Stimulated activated CD8-positive, alpha-beta memory T cell treated with anti-CD3 and anti-CD28 coated beads, Interleukin-2, amount 100 ng/mL, for 48 hours (primary cell): ENCODE measurements around the gene NKAIN2.

Experiments used
- DNase-seq, 2 donors: peaks; one replicate each; pipeline ENCODE4 v3.0.0-alpha.2; 2020; ENCODE audit warnings: low read depth in 2 of 2

The NKAIN2 gene

GRCh38 chr6:123808556-123808955 is 4.9 kb downstream of the NKAIN2 start:
- no peak for DNase-seq

DNA sequence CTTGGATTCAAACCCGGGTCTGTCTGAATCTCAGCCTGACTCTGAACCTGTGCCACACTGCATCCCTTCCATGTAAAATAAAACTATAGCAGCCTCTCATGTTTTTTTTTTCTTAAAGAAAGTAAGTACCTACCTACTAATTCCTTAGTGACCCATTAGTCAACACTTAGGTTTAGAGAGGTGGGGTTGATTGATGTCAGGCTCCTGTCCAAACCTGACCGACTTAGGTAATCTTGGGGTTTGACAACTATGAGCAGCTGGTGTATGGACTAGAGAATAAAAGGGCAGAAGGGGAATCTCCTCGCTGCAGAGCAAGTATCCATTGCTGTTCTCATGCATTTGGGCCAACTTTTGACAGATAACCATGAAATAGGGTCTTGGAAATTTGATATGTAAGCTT is 6.5 kb downstream of the NKAIN2 start:
- DNase-seq, result no peak

DNA sequence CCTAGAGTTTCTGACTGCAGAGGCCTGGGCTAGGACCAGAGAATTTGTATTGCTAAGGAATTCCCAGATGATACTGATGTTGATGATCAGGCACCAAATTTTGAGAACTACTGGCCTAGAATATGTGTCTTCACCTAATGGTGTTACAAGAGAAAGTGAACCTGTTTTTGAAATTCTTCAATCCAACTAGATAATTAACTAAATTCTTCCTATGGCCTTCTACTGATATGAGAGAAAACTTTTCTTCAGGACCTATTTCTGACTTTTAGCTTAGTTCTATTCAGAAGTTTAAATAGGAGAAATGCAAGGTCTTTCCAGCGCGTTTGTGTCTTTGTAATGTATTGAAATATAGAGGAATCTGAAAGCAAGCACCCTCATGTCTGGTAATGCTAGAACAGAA is 7.3 kb downstream of the NKAIN2 start:
- no peak for DNase-seq

GRCh38 chr6:123811378-123811777 is 7.7 kb downstream of the NKAIN2 start:
- DNase-seq, result no peak

DNA sequence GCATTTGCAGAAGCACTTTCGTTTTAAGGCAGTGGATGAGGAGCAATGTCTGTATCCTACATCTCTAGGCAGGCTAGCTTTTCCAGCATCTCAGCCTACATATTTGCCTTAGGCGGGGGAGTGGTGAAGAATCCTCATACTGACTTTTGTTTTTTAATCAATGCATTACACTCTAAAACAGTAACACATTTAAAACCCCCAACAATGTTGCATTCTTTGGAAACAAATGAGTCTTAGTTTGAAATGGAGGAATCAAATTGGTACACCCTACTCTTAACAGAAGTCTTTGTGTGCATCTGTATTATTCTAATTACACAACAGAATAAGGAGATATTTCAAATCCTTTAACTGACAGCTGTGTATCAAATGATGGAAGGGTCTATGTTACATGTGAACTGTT is 9.0 kb downstream of the NKAIN2 start:
- no peak for DNase-seq

- DNase-seq, result no peak
Observed at GRCh38 chr6:123821112-123821511, 17.4 kb downstream of the NKAIN2 start.

GRCh38 chr6:123829302-123829953 is 25.8 kb downstream of the NKAIN2 start:
- DNase-seq, result no peak

- no peak for DNase-seq
Observed at GRCh38 chr6:123830120-123830519, 26.5 kb downstream of the NKAIN2 start.

DNA sequence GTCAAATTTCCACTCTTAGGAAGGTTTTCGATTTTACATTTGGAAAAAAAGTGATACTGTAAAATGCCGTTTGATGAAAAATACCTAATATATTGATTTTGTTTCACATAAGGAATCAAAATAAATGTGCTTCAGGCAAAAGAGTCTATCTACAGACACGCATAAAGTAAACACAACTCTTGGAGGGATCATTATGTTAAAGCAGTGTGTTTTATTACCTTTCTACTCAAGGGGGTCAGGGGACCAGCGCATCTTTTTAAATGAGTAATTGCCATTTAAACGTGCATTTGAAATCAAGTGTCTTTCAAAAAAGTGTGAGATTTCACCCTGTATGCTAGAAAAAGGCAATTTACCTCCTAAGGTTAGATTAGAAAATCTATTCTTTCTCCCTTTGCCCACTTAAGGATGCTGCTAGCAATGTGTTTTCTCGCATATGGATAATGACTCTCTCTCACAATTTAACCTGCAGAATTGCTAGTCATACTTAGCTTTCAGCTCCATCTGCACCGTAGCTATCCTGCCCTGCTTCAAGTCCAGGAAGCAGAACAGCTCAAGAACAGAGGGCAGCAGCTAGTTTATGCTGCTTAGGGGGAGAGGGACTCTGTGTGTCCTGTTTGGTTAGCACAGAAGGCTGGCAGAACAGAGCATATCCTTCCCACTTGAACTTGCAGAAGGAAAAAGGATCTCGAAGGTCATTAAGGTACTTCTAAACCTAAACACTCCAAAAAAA is 35.0 kb downstream of the NKAIN2 start:
- no peak for DNase-seq

- no peak for DNase-seq
Observed at GRCh38 chr6:123841067-123841896, 37.6 kb downstream of the NKAIN2 start.

GRCh38 chr6:123844011-123844410 is 40.3 kb downstream of the NKAIN2 start:
- no peak for DNase-seq

DNA sequence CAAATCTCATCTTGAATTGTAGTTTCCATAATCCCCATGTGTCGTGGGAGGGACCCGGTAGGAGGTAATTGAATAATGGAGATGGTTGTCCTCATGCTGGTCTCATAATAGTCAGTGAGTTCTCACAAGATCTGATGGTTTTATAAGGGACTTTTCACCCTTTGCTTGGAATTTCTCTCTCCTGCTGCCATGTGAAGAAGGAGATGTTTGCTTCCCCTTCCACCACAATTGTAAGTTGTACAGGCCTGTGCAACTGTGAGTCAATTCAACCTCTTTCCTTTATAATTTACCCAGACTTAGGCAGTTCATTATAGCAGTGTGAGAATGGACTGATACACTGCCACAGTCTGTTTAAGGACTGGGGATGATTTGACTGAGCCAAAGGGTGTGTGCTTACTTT is 44.7 kb downstream of the NKAIN2 start:
- DNase-seq, result no peak

GRCh38 chr6:123849406-123849805 is 45.7 kb downstream of the NKAIN2 start:
- no peak for DNase-seq

- DNase-seq, result no peak
Observed at GRCh38 chr6:123850555-123850954, 46.9 kb downstream of the NKAIN2 start.

DNA sequence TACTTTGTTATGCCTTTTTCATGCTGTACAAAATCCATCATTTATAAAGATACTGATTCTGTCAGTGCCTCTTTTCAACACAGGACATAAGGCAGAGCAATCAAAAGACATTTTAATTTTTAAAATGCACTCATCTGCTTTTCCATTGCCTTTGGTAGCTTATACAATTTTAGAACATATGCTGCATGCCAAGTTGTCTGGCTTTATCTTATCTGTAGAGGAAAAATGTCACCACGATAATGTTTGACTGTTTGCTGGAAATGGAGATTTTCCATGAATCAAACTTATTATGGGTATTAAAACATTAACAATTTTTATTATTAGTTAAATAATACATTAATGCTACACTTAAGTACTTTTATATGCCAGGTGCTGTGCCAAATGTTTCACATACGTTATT is 50.5 kb downstream of the NKAIN2 start:
- DNase-seq, result no peak

GRCh38 chr6:123855506-123855905 is 51.8 kb downstream of the NKAIN2 start:
- no peak for DNase-seq

DNA sequence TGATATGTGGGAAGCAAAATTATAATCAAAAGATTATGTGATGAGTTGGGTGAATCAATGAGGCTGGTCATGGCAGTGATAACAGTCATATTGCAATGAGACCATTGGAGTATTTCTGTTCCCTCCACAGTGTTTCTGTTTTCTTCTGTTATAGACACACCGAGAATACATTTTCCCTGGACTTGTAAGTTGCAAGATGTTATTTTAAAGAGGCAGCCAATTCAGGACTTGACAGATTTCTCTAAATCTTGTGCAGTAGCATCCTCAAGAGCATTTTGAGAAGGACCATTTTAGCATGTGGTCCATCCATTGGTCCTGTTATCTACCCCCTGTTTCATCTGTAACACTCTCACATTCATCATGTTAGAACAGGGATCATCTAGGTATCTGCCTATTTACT is 55.6 kb downstream of the NKAIN2 start:
- no peak for DNase-seq

DNA sequence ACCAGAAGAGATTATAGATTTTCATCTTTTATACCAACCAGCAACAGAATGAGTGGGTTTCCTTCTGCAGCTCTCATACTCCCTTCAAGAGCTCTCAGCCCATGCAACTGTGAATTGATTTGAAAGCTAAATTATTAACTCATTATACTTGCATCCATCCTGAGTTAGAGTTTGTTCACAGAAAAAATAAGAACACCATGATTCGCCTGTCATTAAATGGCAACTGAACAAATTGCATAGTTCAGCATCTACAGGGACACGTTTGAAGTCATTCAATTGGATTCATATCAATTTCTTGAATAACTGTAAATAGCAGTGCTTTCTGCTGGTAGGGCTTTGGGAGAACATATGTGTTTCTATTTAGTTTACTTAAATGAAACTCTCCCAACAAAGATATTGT is 65.7 kb downstream of the NKAIN2 start:
- DNase-seq, result no peak

GRCh38 chr6:123873974-123874373 is 70.3 kb downstream of the NKAIN2 start:
- DNase-seq, result no peak

DNA sequence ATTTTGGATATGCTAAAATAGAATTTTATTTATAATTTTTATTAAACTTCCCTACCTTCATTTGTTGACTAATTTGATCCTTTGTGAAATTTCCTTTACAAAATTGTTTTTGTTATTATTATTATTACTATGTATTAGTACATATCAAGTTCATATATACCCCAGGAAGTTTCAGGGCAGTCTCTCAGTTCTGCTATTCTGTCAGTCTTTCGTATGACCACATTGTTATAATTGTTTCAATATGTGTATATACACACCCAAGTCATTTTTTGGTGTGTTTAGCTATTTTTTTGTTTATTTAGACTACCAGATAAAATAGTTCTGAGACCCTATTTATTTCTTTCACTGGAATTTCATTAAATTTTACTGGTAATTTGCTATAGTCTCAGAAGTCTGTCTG is 72.1 kb downstream of the NKAIN2 start:
- no peak for DNase-seq

DNA sequence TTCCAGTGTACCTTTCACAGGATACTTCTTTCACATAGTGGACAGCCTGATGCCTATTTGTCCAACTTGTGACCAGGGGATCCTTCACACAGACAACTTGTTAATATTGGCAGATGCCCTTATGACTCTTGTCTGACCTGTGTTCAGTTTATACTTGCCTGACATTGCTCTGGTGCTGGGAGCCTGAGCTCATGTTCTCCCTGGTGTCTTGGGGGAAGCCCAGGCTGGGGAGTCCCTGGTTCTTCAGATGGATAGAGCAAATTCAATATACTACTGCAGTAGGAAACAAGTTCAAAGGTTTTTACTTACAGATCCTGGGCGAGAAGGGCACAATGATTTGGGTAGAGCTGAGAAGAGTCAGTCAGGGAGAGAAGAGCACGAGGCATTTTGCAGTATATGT is 76.1 kb downstream of the NKAIN2 start:
- no peak for DNase-seq

GRCh38 chr6:123888771-123889513 is 85.3 kb downstream of the NKAIN2 start:
- DNase-seq, result no peak
